Peyer's patch (tissue), 4 donors: ENCODE data around the gene SRPK3. TPM values are rescaled to one million over a fixed set of nuclear protein-coding genes. Genes with fewer than 3 reads are reported as not detected.
A peak's percentile ranks its signal among the peaks of the same experiment; 100 is the strongest.

Source experiments
- DNase-seq, 3 donors: peaks; one replicate each; pipeline ENCODE4 v3.0.0-alpha.2; 2017 to 2019
- H3K27ac ChIP-seq, 4 donors: fragments of 200-600 bp; sonication (generic); one replicate each; pipeline ENCODE4 v1.5.1; 2016 to 2019
- H3K27me3 ChIP-seq, 2 donors: fragments of 200-600 bp; sonication (generic); one replicate each; pipeline ENCODE4 v1.5.1; 2019
- H3K36me3 ChIP-seq, 3 donors: fragments of 200-600 bp; sonication (generic); one replicate each; pipeline ENCODE4 v1.5.1; 2016 to 2019
- H3K4me1 ChIP-seq, 4 donors: fragments of 200-600 bp; sonication (generic); one replicate each; pipeline ENCODE4 v1.5.1; 2016 to 2019
- H3K4me3 ChIP-seq, 4 donors: fragments of 200-600 bp; sonication (generic); 1 replicate in 3 of 4; 2 replicates in 1 of 4; pipeline ENCODE4 v1.5.1; 2016 to 2019; ENCODE audit warnings: mild to moderate bottlenecking in 1 of 4
- H3K9me3 ChIP-seq, 4 donors: fragments of 200-600 bp; sonication (generic); one replicate each; pipeline ENCODE4 v1.5.1; 2016 to 2019; ENCODE audit warnings: mild to moderate bottlenecking in 1 of 4
- POLR2A ChIP-seq, 2 donors: fragments of 450-650 bp; IDR thresholded peaks; one replicate each; pipeline ENCODE4 v1.5.1; 2017; ENCODE audit warnings: antibody characterized with exemption in 2 of 2, mild to moderate bottlenecking in 2 of 2, moderate library complexity in 2 of 2
- total RNA-seq, 4 donors: library from RNA; depleted of rRNA; stranded (reverse); fragments of >200 nt; gene quantifications; one replicate each; pipeline ENCODE4 v1.1.0, GENCODE V29; 2016
- TF ChIP-seq, protein P1 (sequence below), 6 experiments: fragments of 450-650 bp in 4 of 6; fragments of 200-600 bp in 2 of 6; sonication (generic) in 1 of 6; IDR thresholded peaks; one replicate each; pipeline ENCODE4 v1.5.1; 2017 to 2019; ENCODE audit warnings: antibody characterized with exemption in 6 of 6, mild to moderate bottlenecking in 3 of 6, moderate library complexity in 1 of 6

SRPK3 gene
- total RNA-seq, 4 donors from 2014 or later: 1.7 TPM; not detected in 3

GRCh38 chrX:153828723-153829548 is 48.1 kb downstream of the SRPK3 start:
- no peak for DNase-seq
- peak overlapping the region; percentile 24 to 51 (median 46) for H3K4me3 ChIP-seq
- H3K4me1 ChIP-seq: peaks cover 0 to 8% (median 2%) of the 10 kb centered on the region in 4 donors
- no peaks in the 10 kb centered on the region for H3K36me3 ChIP-seq
- TF ChIP-seq, protein P1, sequence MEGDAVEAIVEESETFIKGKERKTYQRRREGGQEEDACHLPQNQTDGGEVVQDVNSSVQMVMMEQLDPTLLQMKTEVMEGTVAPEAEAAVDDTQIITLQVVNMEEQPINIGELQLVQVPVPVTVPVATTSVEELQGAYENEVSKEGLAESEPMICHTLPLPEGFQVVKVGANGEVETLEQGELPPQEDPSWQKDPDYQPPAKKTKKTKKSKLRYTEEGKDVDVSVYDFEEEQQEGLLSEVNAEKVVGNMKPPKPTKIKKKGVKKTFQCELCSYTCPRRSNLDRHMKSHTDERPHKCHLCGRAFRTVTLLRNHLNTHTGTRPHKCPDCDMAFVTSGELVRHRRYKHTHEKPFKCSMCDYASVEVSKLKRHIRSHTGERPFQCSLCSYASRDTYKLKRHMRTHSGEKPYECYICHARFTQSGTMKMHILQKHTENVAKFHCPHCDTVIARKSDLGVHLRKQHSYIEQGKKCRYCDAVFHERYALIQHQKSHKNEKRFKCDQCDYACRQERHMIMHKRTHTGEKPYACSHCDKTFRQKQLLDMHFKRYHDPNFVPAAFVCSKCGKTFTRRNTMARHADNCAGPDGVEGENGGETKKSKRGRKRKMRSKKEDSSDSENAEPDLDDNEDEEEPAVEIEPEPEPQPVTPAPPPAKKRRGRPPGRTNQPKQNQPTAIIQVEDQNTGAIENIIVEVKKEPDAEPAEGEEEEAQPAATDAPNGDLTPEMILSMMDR (IDR thresholded peaks at IDR 0.05): no peak
- no peak for TF ChIP-seq POLR2A (IDR thresholded peaks at IDR 0.05)
- peaks cover 0 to 4% (median 0%) of the 10 kb centered on the region in 4 donors for H3K9me3 ChIP-seq
- H3K27ac ChIP-seq: no peak overlapping the region
- no peaks in the 10 kb centered on the region for H3K27me3 ChIP-seq

DNA sequence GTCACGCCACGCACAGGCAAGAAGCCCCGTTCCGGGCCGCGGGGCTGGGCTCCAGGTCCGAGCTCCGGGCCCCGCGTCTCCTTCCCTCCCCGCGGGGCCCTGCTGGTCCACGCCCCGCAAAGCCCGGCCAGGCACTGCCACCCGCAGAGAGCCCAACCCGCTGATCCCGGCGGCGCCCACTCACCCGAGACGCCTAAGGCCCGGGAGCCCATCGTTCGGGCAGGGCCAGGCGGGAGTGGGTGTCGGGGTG is 48.6 kb downstream of the SRPK3 start:
- Histone ChIP-seq H3K4me3 (peak overlapping the region; percentile 24 to 51 (median 46)), H3K9me3 (peaks cover 0 to 4% (median 0%) of the 10 kb centered on the region in 4 donors), H3K36me3 (no peaks in the 10 kb centered on the region), H3K4me1 (peaks cover 0 to 8% (median 2%) of the 10 kb centered on the region in 4 donors), H3K27me3 (no peaks in the 10 kb centered on the region), H3K27ac (no peak overlapping the region)
- TF ChIP-seq, protein P1 (IDR thresholded peaks at IDR 0.05): no peak
- TF ChIP-seq POLR2A (IDR thresholded peaks at IDR 0.05): no peak
- no peak for DNase-seq

- peaks cover 0 to 4% (median 0%) of the 10 kb centered on the region in 4 donors for H3K9me3 ChIP-seq
- peaks cover 0 to 8% (median 2%) of the 10 kb centered on the region in 4 donors for H3K4me1 ChIP-seq
- no peaks in the 10 kb centered on the region for H3K36me3 ChIP-seq
- H3K27ac ChIP-seq: no peak within 1 kb of the TSS
- H3K4me3 ChIP-seq: peak within 1 kb of the TSS; percentile 24 to 51 (median 46)
- no peak for DNase-seq
- H3K27me3 ChIP-seq: no peaks in the 10 kb centered on the region
- TF ChIP-seq POLR2A (IDR thresholded peaks at IDR 0.05): no peak
- TF ChIP-seq, protein P1 (IDR thresholded peaks at IDR 0.05): no peak
Measured at GRCh38 chrX:153829799-153830639, 49.2 kb downstream of the SRPK3 start, which contains the start of gene PDZD4. TSS of gene PDZD4 (minus strand) at chrX:153830544. CDS start at chrX:153830298, 246 bp downstream.

DNA sequence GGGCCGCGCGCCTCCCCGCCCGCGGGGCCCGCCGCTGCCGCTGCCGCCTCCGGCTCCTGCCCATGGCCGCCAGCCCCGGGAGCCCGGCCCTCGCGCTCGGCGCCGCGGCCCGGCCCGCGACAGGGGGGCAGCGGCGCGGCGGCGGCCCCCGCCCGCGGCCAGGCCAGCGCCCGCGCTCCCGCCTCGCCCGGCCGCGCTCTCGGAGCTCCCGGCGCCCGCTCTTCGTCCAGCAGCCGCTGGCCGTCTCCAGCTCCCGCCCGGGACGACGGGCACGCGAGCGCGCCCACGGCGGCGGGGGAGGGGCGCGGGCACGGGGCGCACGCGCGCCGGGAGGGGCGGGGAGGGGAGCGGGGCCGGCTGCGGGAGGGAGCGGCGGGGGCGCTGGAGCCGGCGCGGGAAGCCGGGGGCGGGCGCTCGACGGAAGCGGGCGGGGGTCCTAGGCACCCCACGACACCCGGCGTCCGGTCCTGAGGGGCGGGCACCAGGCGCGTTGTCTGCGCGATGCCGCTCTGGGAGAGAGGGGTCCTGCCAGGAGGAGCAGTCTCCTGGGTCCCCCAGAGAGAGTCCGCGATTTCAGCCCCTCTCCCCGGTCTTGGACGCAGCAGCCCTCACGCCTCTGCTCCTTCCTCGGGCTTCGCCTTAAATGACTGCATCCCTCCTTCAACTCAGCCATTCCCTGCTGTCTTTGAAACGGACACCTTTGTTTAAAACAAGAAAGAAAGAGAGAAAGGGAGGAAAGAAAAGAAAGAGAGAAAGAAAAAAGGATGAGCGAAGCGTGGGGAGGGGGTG is 50.0 kb downstream of the SRPK3 start:
- Histone ChIP-seq H3K4me1 (peaks cover 0 to 8% (median 2%) of the 10 kb centered on the region in 4 donors), H3K4me3 (peak overlapping the region in 1 of 4 donors; percentile 45), H3K36me3 (no peaks in the 10 kb centered on the region), H3K9me3 (peaks cover 0 to 4% (median 0%) of the 10 kb centered on the region in 4 donors), H3K27me3 (no peaks in the 10 kb centered on the region), H3K27ac (no peak overlapping the region)
- no peak for DNase-seq
- no peak for TF ChIP-seq POLR2A (IDR thresholded peaks at IDR 0.05)
- TF ChIP-seq, protein P1 (IDR thresholded peaks at IDR 0.05): no peak
